Fibroblast of lung (primary cell): ENCODE results near the gene MAEL. TPM values are rescaled to one million over a fixed set of nuclear protein-coding genes. Genes with fewer than 3 reads are reported as not detected.

ENCODE experiments used
- DNase-seq, 2 donors: peaks; one replicate each; pipeline versions ENCODE4 v3.0.0 to v3.0.0-alpha.2; 2010; ENCODE audit warnings: low read depth in 2 of 2
- H2AFZ ChIP-seq: 2 replicates; pipeline ENCODE4 v1.5.1; 2012; ENCODE audit warnings: low read length, control low read depth, inconsistent platforms
- H3K27ac ChIP-seq: 2 replicates; pipeline ENCODE4 v1.5.1; 2011; ENCODE audit warnings: low read length, control low read depth; ENCODE audit not compliant: insufficient read depth
- H3K27me3 ChIP-seq: 2 replicates; pipeline ENCODE4 v1.5.1; 2011; ENCODE audit warnings: mild to moderate bottlenecking, low read length; ENCODE audit not compliant: control insufficient read depth, insufficient read depth
- H3K36me3 ChIP-seq: 2 replicates; pipeline ENCODE4 v1.5.1; 2011; ENCODE audit warnings: low read length; ENCODE audit not compliant: control insufficient read depth, insufficient read depth
- H3K4me1 ChIP-seq: 2 replicates; pipeline ENCODE4 v1.5.1; 2011; ENCODE audit warnings: low read length; ENCODE audit not compliant: control insufficient read depth, insufficient read depth; ENCODE audit errors: extremely low read depth
- H3K4me2 ChIP-seq: 2 replicates; pipeline ENCODE4 v1.5.1; 2011; ENCODE audit warnings: low read length, control low read depth; ENCODE audit not compliant: insufficient read depth; ENCODE audit errors: extremely low read depth
- H3K4me3 ChIP-seq, 4 experiments: fragments of 200-600 bp in 1 of 4; sonication (generic) in 1 of 4; replicated peaks in 1 of 4; 2 replicates each; pipeline ENCODE4 v1.5.1; 2011 to 2016; ENCODE audit warnings: low read length in 4 of 4, low read depth in 3 of 4, mild to moderate bottlenecking in 3 of 4, control low read depth in 2 of 4, inconsistent platforms in 1 of 4, mixed read lengths in 1 of 4; ENCODE audit not compliant: insufficient read depth in 1 of 4; ENCODE audit errors: control extremely low read depth in 1 of 4
- H3K79me2 ChIP-seq: 2 replicates; pipeline ENCODE4 v1.5.1; 2012; ENCODE audit warnings: mild to moderate bottlenecking, low read length, inconsistent platforms; ENCODE audit not compliant: control insufficient read depth, insufficient read depth
- H3K9ac ChIP-seq: 2 replicates; pipeline ENCODE4 v1.5.1; 2011; ENCODE audit warnings: mild to moderate bottlenecking, low read length, control low read depth; ENCODE audit not compliant: insufficient read depth
- H3K9me3 ChIP-seq: 2 replicates; pipeline ENCODE4 v1.5.1; 2012; ENCODE audit warnings: low read depth, low read length; ENCODE audit not compliant: control insufficient read depth, insufficient read depth
- H4K20me1 ChIP-seq: 2 replicates; pipeline ENCODE4 v1.5.1; 2011; ENCODE audit warnings: low read length; ENCODE audit not compliant: control insufficient read depth, insufficient read depth; ENCODE audit errors: extremely low read depth
- CTCF ChIP-seq, 2 donors: IDR thresholded peaks in 1 of 2; conservative IDR thresholded peaks in 1 of 2; 1 replicate in 1 of 2; 2 replicates in 1 of 2; pipeline ENCODE4 v1.5.1; 2011 to 2012; ENCODE audit warnings: low read length in 2 of 2, control low read depth in 1 of 2, inconsistent platforms in 1 of 2, low read depth in 1 of 2, mild to moderate bottlenecking in 1 of 2
- EZH2 ChIP-seq: IDR thresholded peaks from 2 replicates; pipeline ENCODE4 v1.5.1; 2012; ENCODE audit warnings: low read length, control low read depth, mild to moderate bottlenecking; ENCODE audit errors: missing control alignments
- polyA plus RNA-seq, 2 donors: library from polyadenylated mRNA; depleted of rRNA in 1 of 2; stranded (reverse) in 1 of 2; unstranded in 1 of 2; fragments of >200 nt; gene quantifications; 2 replicates each; pipeline ENCODE4 v1.2.1, GENCODE V29; 2011 to 2012; ENCODE audit warnings: missing spikeins in 1 of 2
- total RNA-seq: library from RNA; depleted of rRNA; stranded (reverse); fragments of >200 nt; gene quantifications from 2 replicates; pipeline ENCODE4 v1.2.1, GENCODE V29; 2014

The MAEL gene
- total and polyA plus RNA-seq, 2 donors (not counting 1 experiment from before 2014, with no cell fraction given), result not detected

GRCh38 chr1:166969074-166969677, 19.9 kb upstream of the MAEL start:
- Histone ChIP-seq H3K4me3 (no peak overlapping the region), H2AFZ (no peak overlapping the region), H4K20me1 (no peaks in the 10 kb centered on the region), H3K9me3 (no peaks in the 10 kb centered on the region), H3K4me2 (no peak overlapping the region), H3K79me2 (no peaks in the 10 kb centered on the region), H3K9ac (no peak overlapping the region), H3K27me3 (peaks cover 12% of the 10 kb centered on the region), H3K27ac (no peak overlapping the region), H3K4me1 (no peaks in the 10 kb centered on the region), H3K36me3 (no peaks in the 10 kb centered on the region)
- DNase-seq, result no peak
- no peak for TF ChIP-seq CTCF (conservative IDR thresholded peaks at IDR 0.05 in 1 of 2, IDR thresholded peaks at IDR 0.05 in 1 of 2; ENCODE audit: low read depth in 1 of 2, low read length in 2 of 2)
- no peak for TF ChIP-seq EZH2

- Histone ChIP-seq H3K36me3 (no peaks in the 10 kb centered on the region), H3K9me3 (no peaks in the 10 kb centered on the region), H3K27ac (no peak overlapping the region), H4K20me1 (no peaks in the 10 kb centered on the region), H3K27me3 (peaks cover 18% of the 10 kb centered on the region), H3K9ac (no peak overlapping the region), H3K4me3 (no peak overlapping the region), H2AFZ (no peak overlapping the region), H3K79me2 (no peaks in the 10 kb centered on the region), H3K4me2 (no peak overlapping the region), H3K4me1 (no peaks in the 10 kb centered on the region)
- no peak for DNase-seq
- TF ChIP-seq EZH2 (no peak), CTCF (conservative IDR thresholded peaks at IDR 0.05 in 1 of 2, IDR thresholded peaks at IDR 0.05 in 1 of 2; ENCODE audit: low read depth in 1 of 2, low read length in 2 of 2) (no peak)
Measured at GRCh38 chr1:166971252-166971651, 17.8 kb upstream of the MAEL start.

- no peak for DNase-seq
- Histone ChIP-seq H2AFZ (no peak overlapping the region), H3K27me3 (peaks cover 18% of the 10 kb centered on the region), H3K36me3 (no peaks in the 10 kb centered on the region), H3K9me3 (no peaks in the 10 kb centered on the region), H3K27ac (no peak overlapping the region), H3K4me1 (no peaks in the 10 kb centered on the region), H3K4me3 (no peak overlapping the region), H3K9ac (no peak overlapping the region), H3K79me2 (no peaks in the 10 kb centered on the region), H4K20me1 (no peaks in the 10 kb centered on the region), H3K4me2 (no peak overlapping the region)
- TF ChIP-seq CTCF (conservative IDR thresholded peaks at IDR 0.05 in 1 of 2, IDR thresholded peaks at IDR 0.05 in 1 of 2; ENCODE audit: low read depth in 1 of 2, low read length in 2 of 2) (no peak), EZH2 (no peak)
Measured at GRCh38 chr1:166972193-166972592, 16.9 kb upstream of the MAEL start.
